Midbrain (tissue), 1 donor: ENCODE measurements around the gene CLSTN3.
"Not testable (repeated sequence)": the region's sequence is repeated elsewhere in the genome, so short reads cannot be mapped to it uniquely, and the experiment has no call there.

Experiments
- DNase-seq: peaks from one replicate; lab custom pipeline; 2025; lab: John Stamatoyannopoulos, UW

Gene CLSTN3

GRCh38 chr12:7103837-7104584 lies 26.2 kb upstream of the CLSTN3 start:
- no peak for DNase-seq

GRCh38 chr12:7106082-7106481 lies 24.1 kb upstream of the CLSTN3 start:
- DNase-seq, result no peak

- DNase-seq, result not testable (repeated sequence)
Measured at GRCh38 chr12:7107181-7107580, 23.0 kb upstream of the CLSTN3 start.

- DNase-seq, result no peak
Measured at GRCh38 chr12:7107636-7108002, 22.6 kb upstream of the CLSTN3 start.

- DNase-seq, result peak; percentile 5
Measured at GRCh38 chr12:7108003-7108795, 22.0 kb upstream of the CLSTN3 start.

- peak; percentile 61 for DNase-seq
Measured at GRCh38 chr12:7108796-7109571, 21.2 kb upstream of the CLSTN3 start, which contains the start of gene C1RL. Gene C1RL (minus strand): TSS chr12:7109214. CDS start chr12:7109180, 34 bp downstream.

- no peak for DNase-seq
Measured at GRCh38 chr12:7109572-7109920, 20.6 kb upstream of the CLSTN3 start.

- DNase-seq, result no peak
Measured at GRCh38 chr12:7110661-7111060, 19.5 kb upstream of the CLSTN3 start.

GRCh38 chr12:7112041-7112440 lies 18.1 kb upstream of the CLSTN3 start:
- DNase-seq, result no peak

GRCh38 chr12:7113389-7113871 lies 16.7 kb upstream of the CLSTN3 start:
- DNase-seq, result peak; percentile 10

GRCh38 chr12:7114008-7114407 lies 16.2 kb upstream of the CLSTN3 start:
- DNase-seq, result no peak

- DNase-seq, result no peak
Measured at GRCh38 chr12:7114851-7115250, 15.3 kb upstream of the CLSTN3 start.

GRCh38 chr12:7116196-7116595 lies 14.0 kb upstream of the CLSTN3 start:
- DNase-seq, result no peak

GRCh38 chr12:7116916-7117315 lies 13.3 kb upstream of the CLSTN3 start:
- DNase-seq, result no peak

GRCh38 chr12:7117670-7118069 lies 12.5 kb upstream of the CLSTN3 start:
- DNase-seq, result no peak

- no peak for DNase-seq
Measured at GRCh38 chr12:7118881-7119280, 11.3 kb upstream of the CLSTN3 start.

GRCh38 chr12:7120166-7120565 lies 10.0 kb upstream of the CLSTN3 start:
- no peak for DNase-seq

GRCh38 chr12:7121324-7121723 lies 8.8 kb upstream of the CLSTN3 start:
- no peak for DNase-seq

- DNase-seq, result no peak
Measured at GRCh38 chr12:7122811-7123769, 7.1 kb upstream of the CLSTN3 start.

- DNase-seq, result no peak
Measured at GRCh38 chr12:7123806-7124522, 6.2 kb upstream of the CLSTN3 start.
